ENCODE results near the gene COL26A1. TPM values are rescaled to one million over a fixed set of nuclear protein-coding genes. Genes with fewer than 3 reads are reported as not detected.

Gene COL26A1
- total RNA-seq, 1 donor from 2014 or later = 0.09 TPM

- DNase-seq (ENCODE audit: low spot score) (no peak), ATAC-seq (no peak)
- intact Hi-C loops (cut with DNase I) = no loop called here
Measured at GRCh38 chr7:101517304-101517703, 154.6 kb downstream of the COL26A1 start.

GRCh38 chr7:101518336-101518735, 155.7 kb downstream of the COL26A1 start:
- DNase-seq (ENCODE audit: low spot score) (no peak), ATAC-seq (peak; percentile 61)
- intact Hi-C loops (cut with DNase I) = no loop called here

- ATAC-seq (no peak), DNase-seq (ENCODE audit: low spot score) (no peak)
- intact Hi-C loops (cut with DNase I) = loop anchor here (10.0 kb wide), 1 partner anchor 1405 kb away; no protein-coding TSS in a partner anchor
Measured at GRCh38 chr7:101519324-101520023, 156.8 kb downstream of the COL26A1 start.

- ATAC-seq (no peak), DNase-seq (ENCODE audit: low spot score) (no peak)
- intact Hi-C loops (cut with DNase I) = loop anchor here (10.0 kb wide), 1 partner anchor 1403 kb away; no protein-coding TSS in a partner anchor
Measured at GRCh38 chr7:101521430-101521925, 158.8 kb downstream of the COL26A1 start.

GRCh38 chr7:101522021-101522420, 159.3 kb downstream of the COL26A1 start:
- DNase-seq (ENCODE audit: low spot score) (no peak), ATAC-seq (no peak)
- intact Hi-C loops (cut with DNase I) = loop anchor here (10.0 kb wide), 1 partner anchor 1403 kb away; no protein-coding TSS in a partner anchor

- ATAC-seq (no peak), DNase-seq (ENCODE audit: low spot score) (no peak)
- intact Hi-C loops (cut with DNase I) = loop anchor here (10.0 kb wide), 1 partner anchor 1397 kb away; no protein-coding TSS in a partner anchor
Measured at GRCh38 chr7:101527844-101528667, 165.4 kb downstream of the COL26A1 start.

GRCh38 chr7:101529560-101529959, 166.9 kb downstream of the COL26A1 start:
- intact Hi-C loops (cut with DNase I) = loop anchor here (10.0 kb wide), 1 partner anchor 1395 kb away; no protein-coding TSS in a partner anchor
- DNase-seq (ENCODE audit: low spot score) (no peak), ATAC-seq (no peak)

- no peak for DNase-seq (ENCODE audit: low spot score)
- intact Hi-C loops (cut with DNase I) = no loop called here
- ATAC-seq = no peak
Measured at GRCh38 chr7:101531726-101532357, 169.2 kb downstream of the COL26A1 start.

GRCh38 chr7:101532400-101533102, 169.9 kb downstream of the COL26A1 start:
- intact Hi-C loops (cut with DNase I) = no loop called here
- DNase-seq (ENCODE audit: low spot score) (no peak), ATAC-seq (no peak)

GRCh38 chr7:101533103-101533465, 170.4 kb downstream of the COL26A1 start:
- intact Hi-C loops (cut with DNase I) = no loop called here
- ATAC-seq (no peak), DNase-seq (ENCODE audit: low spot score) (no peak)

- ATAC-seq = no peak
- DNase-seq (ENCODE audit: low spot score) = no peak
- intact Hi-C loops (cut with DNase I) = no loop called here
Measured at GRCh38 chr7:101534015-101534803, 171.5 kb downstream of the COL26A1 start.

GRCh38 chr7:101534873-101535272, 172.2 kb downstream of the COL26A1 start:
- no peak for ATAC-seq
- DNase-seq (ENCODE audit: low spot score) = no peak
- intact Hi-C loops (cut with DNase I) = no loop called here

GRCh38 chr7:101535351-101535751, 172.7 kb downstream of the COL26A1 start:
- ATAC-seq (no peak), DNase-seq (ENCODE audit: low spot score) (no peak)
- intact Hi-C loops (cut with DNase I) = no loop called here

- intact Hi-C loops (cut with DNase I) = no loop called here
- DNase-seq (ENCODE audit: low spot score) (no peak), ATAC-seq (peak; percentile 8)
Measured at GRCh38 chr7:101536232-101536631, 173.6 kb downstream of the COL26A1 start.

- ATAC-seq = no peak
- DNase-seq (ENCODE audit: low spot score) = no peak
- intact Hi-C loops (cut with DNase I) = no loop called here
Measured at GRCh38 chr7:101536668-101537067, 174.0 kb downstream of the COL26A1 start.

GRCh38 chr7:101537205-101537604, 174.5 kb downstream of the COL26A1 start:
- peak; percentile 29 for ATAC-seq
- intact Hi-C loops (cut with DNase I) = no loop called here
- no peak for DNase-seq (ENCODE audit: low spot score)

GRCh38 chr7:101537935-101538595, 175.4 kb downstream of the COL26A1 start:
- intact Hi-C loops (cut with DNase I) = no loop called here
- ATAC-seq (no peak), DNase-seq (ENCODE audit: low spot score) (no peak)

All from sciatic nerve (tissue), 2 donors.